PC-3 (cell line): ENCODE results near the gene PRSS21. TPM values are rescaled to one million over a fixed set of nuclear protein-coding genes. Genes with fewer than 3 reads are reported as not detected.
A peak's percentile ranks its signal among the peaks of the same experiment; 100 is the strongest.

Experiments
- ATAC-seq: fragments of 200-7000 bp; cut with Tn5 transposase; 2 replicates; pipeline ENCODE4 v1.9.1; 2020; ENCODE audit warnings: mild to moderate bottlenecking, moderate library complexity
- BruUV-seq: library from RNA; stranded (reverse); fragments of 400-500 nt; replicated peaks from 2 replicates; lab custom pipeline; 2021; lab: Mats Ljungman, UMichigan
- CTCF ChIA-PET: fragments of 300-600 bp; sonication (Branson Sonifier 250); formaldehyde crosslinking; loops from one replicate; lab custom pipeline; 2022; ENCODE audit warnings: antibody characterized with exemption; lab: Charles Lee
- POLR2A ChIA-PET: fragments of 300-600 bp; sonication (Branson Sonifier 250); formaldehyde crosslinking; loops from one replicate; lab custom pipeline; 2022; ENCODE audit warnings: antibody characterized with exemption; ENCODE audit not compliant: unreplicated experiment; lab: Charles Lee
- DNase-seq: peaks from one replicate; pipeline ENCODE4 v3.0.0-alpha.2; 2015
- H2AFZ ChIP-seq: fragments of 300-600 bp; sonication (generic); 2 replicates; pipeline ENCODE4 v1.6.0; 2016; ENCODE audit warnings: antibody characterized with exemption, low read length
- H3F3A ChIP-seq: fragments of 300-600 bp; sonication (generic); one replicate; pipeline ENCODE4 v1.6.0; 2017; ENCODE audit warnings: antibody characterized with exemption, low read length, control low read depth, mild to moderate bottlenecking; ENCODE audit not compliant: unreplicated experiment
- H3K27ac ChIP-seq: fragments of 300-600 bp; sonication (generic); 2 replicates; pipeline ENCODE4 v1.5.1; 2016; ENCODE audit warnings: mild to moderate bottlenecking, low read length
- H3K27me3 ChIP-seq: fragments of 300-600 bp; sonication (generic); 2 replicates; pipeline ENCODE4 v1.6.1; 2016; ENCODE audit warnings: low read length, mixed read lengths
- H3K36me3 ChIP-seq: fragments of 300-600 bp; sonication (generic); 2 replicates; pipeline ENCODE4 v1.6.1; 2016; ENCODE audit warnings: low read depth, mixed run types, low read length, mixed read lengths
- H3K4me1 ChIP-seq: fragments of 300-600 bp; sonication (generic); 2 replicates; pipeline ENCODE4 v1.5.1; 2016; ENCODE audit warnings: low read length; ENCODE audit not compliant: insufficient read depth
- H3K4me2 ChIP-seq: fragments of 300-600 bp; sonication (generic); 2 replicates; pipeline ENCODE4 v1.6.0; 2016; ENCODE audit warnings: low read length
- H3K4me3 ChIP-seq: fragments of 300-600 bp; sonication (generic); 2 replicates; pipeline ENCODE4 v1.5.1; 2016; ENCODE audit warnings: mild to moderate bottlenecking, low read length, mixed read lengths
- H3K79me2 ChIP-seq: fragments of 300-600 bp; sonication (generic); 2 replicates; pipeline ENCODE4 v1.6.1; 2017; ENCODE audit warnings: low read length, mixed read lengths
- H3K9ac ChIP-seq: fragments of 300-600 bp; sonication (generic); 2 replicates; pipeline ENCODE4 v1.6.0; 2016; ENCODE audit warnings: mild to moderate bottlenecking, low read length
- H3K9me2 ChIP-seq: fragments of 300-600 bp; sonication (generic); replicated peaks from 2 replicates; pipeline ENCODE4 v1.6.1; 2016; ENCODE audit warnings: mixed run types, low read length, mixed read lengths
- H3K9me3 ChIP-seq: fragments of 300-600 bp; sonication (generic); 2 replicates; pipeline ENCODE4 v1.6.1; 2016; ENCODE audit warnings: low read length, mixed read lengths
- H4K20me1 ChIP-seq: fragments of 300-600 bp; sonication (generic); 2 replicates; pipeline ENCODE4 v1.6.1; 2016; ENCODE audit warnings: low read length, mixed read lengths
- CTCF ChIP-seq: fragments of 300-600 bp; sonication (generic); conservative IDR thresholded peaks from 2 replicates; pipeline ENCODE4 v1.5.1; 2017; ENCODE audit warnings: antibody characterized with exemption, low read depth, mild to moderate bottlenecking, low read length
- EZH2 ChIP-seq: fragments of 300-600 bp; sonication (generic); IDR thresholded peaks from one replicate; pipeline ENCODE4 v1.6.1; 2017; ENCODE audit warnings: antibody characterized with exemption, mild to moderate bottlenecking, low read length; ENCODE audit not compliant: unreplicated experiment
- EZH2phosphoT487 ChIP-seq: fragments of 300-600 bp; sonication (generic); IDR thresholded peaks from 2 replicates; pipeline ENCODE4 v1.6.1; 2018; ENCODE audit warnings: mild to moderate bottlenecking, antibody characterized with exemption, low read length, borderline replicate concordance
- intact Hi-C: fragments of 100-400 bp; cut with micrococcal nuclease; formaldehyde crosslinking; loops from 2 replicates; pipeline ENCODE4 v1.9.0; 2023
- total RNA-seq: library from RNA; depleted of rRNA; stranded (reverse); fragments of >200 nt; gene quantifications from 2 replicates; pipeline ENCODE4 v1.2.3, GENCODE V29; 2014

The PRSS21 gene
- total RNA-seq, 1 experiment from 2014 or later, result not detected

GRCh38 chr16:2799205-2799858, 17.7 kb upstream of the PRSS21 start:
- no peaks in the 10 kb centered on the region for H3K9me2 ChIP-seq
- BruUV-seq, result no TSS peak
- H3K4me1 ChIP-seq, result peaks cover 13% of the 10 kb centered on the region
- no peaks in the 10 kb centered on the region for H3F3A ChIP-seq
- no peak overlapping the region for H3K9ac ChIP-seq
- no peak overlapping the region for H2AFZ ChIP-seq
- POLR2A ChIA-PET, result no interaction called here
- H3K36me3 ChIP-seq, result no peaks in the 10 kb centered on the region
- no peaks in the 10 kb centered on the region for H3K9me3 ChIP-seq
- DNase-seq, result no peak
- intact Hi-C loops, result no loop called here
- H3K4me3 ChIP-seq, result no peak overlapping the region
- no peaks in the 10 kb centered on the region for H3K27me3 ChIP-seq
- H3K79me2 ChIP-seq, result no peaks in the 10 kb centered on the region
- no peak for TF ChIP-seq EZH2
- no peak for TF ChIP-seq EZH2phosphoT487
- TF ChIP-seq CTCF, result no peak
- no peak for ATAC-seq
- no peaks in the 10 kb centered on the region for H4K20me1 ChIP-seq
- no peak overlapping the region for H3K4me2 ChIP-seq
- CTCF ChIA-PET, result no interaction called here
- H3K27ac ChIP-seq, result peak overlapping the region; percentile 43

GRCh38 chr16:2799859-2800226, 17.2 kb upstream of the PRSS21 start:
- H2AFZ ChIP-seq, result no peak overlapping the region
- peaks cover 8% of the 10 kb centered on the region for H3K4me1 ChIP-seq
- H3F3A ChIP-seq, result no peaks in the 10 kb centered on the region
- H3K9ac ChIP-seq, result no peak overlapping the region
- no peak overlapping the region for H3K4me2 ChIP-seq
- H3K27me3 ChIP-seq, result no peaks in the 10 kb centered on the region
- DNase-seq (peak; percentile 75), ATAC-seq (peak; percentile 82)
- no peaks in the 10 kb centered on the region for H4K20me1 ChIP-seq
- no peaks in the 10 kb centered on the region for H3K9me2 ChIP-seq
- H3K4me3 ChIP-seq, result no peak overlapping the region
- ChIA-PET CTCF (no interaction called here), POLR2A (no interaction called here)
- no peaks in the 10 kb centered on the region for H3K36me3 ChIP-seq
- no peak for TF ChIP-seq EZH2
- no peak for TF ChIP-seq EZH2phosphoT487
- TF ChIP-seq CTCF, result no peak
- peak overlapping the region; percentile 43 for H3K27ac ChIP-seq
- intact Hi-C loops, result no loop called here
- BruUV-seq, result no TSS peak
- no peaks in the 10 kb centered on the region for H3K9me3 ChIP-seq
- H3K79me2 ChIP-seq, result no peaks in the 10 kb centered on the region

GRCh38 chr16:2803545-2804195, 13.4 kb upstream of the PRSS21 start:
- Histone ChIP-seq H3K9ac (no peak overlapping the region), H3K4me1 (peaks cover 8% of the 10 kb centered on the region; the same call in 1 of the 2 replicates), H3K79me2 (no peaks in the 10 kb centered on the region), H3K4me3 (no peak overlapping the region), H3K9me2 (no peaks in the 10 kb centered on the region), H3F3A (no peaks in the 10 kb centered on the region), H2AFZ (no peak overlapping the region), H3K27me3 (no peaks in the 10 kb centered on the region), H3K4me2 (no peak overlapping the region), H4K20me1 (no peaks in the 10 kb centered on the region), H3K36me3 (no peaks in the 10 kb centered on the region), H3K9me3 (no peaks in the 10 kb centered on the region), H3K27ac (no peak overlapping the region)
- CTCF ChIA-PET, result no interaction called here
- POLR2A ChIA-PET, result no interaction called here
- intact Hi-C loops, result no loop called here
- BruUV-seq, result no TSS peak
- TF ChIP-seq EZH2phosphoT487 (no peak), CTCF (no peak), EZH2 (no peak)
- DNase-seq (no peak), ATAC-seq (no peak)
